GM20000 (cell line): ENCODE measurements around the gene HMGB1.

Experiments used
- DNase-seq: peaks from one replicate; pipeline ENCODE4 v3.0.0; 2012; ENCODE audit warnings: low spot score
- CTCF ChIP-seq: IDR thresholded peaks from 2 replicates; pipeline ENCODE4 v1.5.1; 2012; ENCODE audit warnings: mild to moderate bottlenecking, control low read depth; ENCODE audit errors: extremely low read depth, missing control alignments

Gene HMGB1

GRCh38 chr13:30416471-30416870 is 49.3 kb downstream of the HMGB1 start:
- no peak for TF ChIP-seq CTCF
- DNase-seq = no peak

- DNase-seq = no peak
- TF ChIP-seq CTCF = no peak
Measured at GRCh38 chr13:30415430-30416030, 50.2 kb downstream of the HMGB1 start.

- no peak for TF ChIP-seq CTCF
- no peak for DNase-seq
Measured at GRCh38 chr13:30413842-30414241, 51.9 kb downstream of the HMGB1 start.

GRCh38 chr13:30412346-30412745 is 53.4 kb downstream of the HMGB1 start:
- no peak for TF ChIP-seq CTCF
- DNase-seq = no peak

GRCh38 chr13:30410705-30411125 is 55.0 kb downstream of the HMGB1 start:
- no peak for TF ChIP-seq CTCF
- no peak for DNase-seq

GRCh38 chr13:30409886-30410704 is 55.6 kb downstream of the HMGB1 start:
- TF ChIP-seq CTCF = no peak
- no peak for DNase-seq

GRCh38 chr13:30408319-30409101 is 57.2 kb downstream of the HMGB1 start:
- peak; percentile 88 for TF ChIP-seq CTCF
- DNase-seq = peak; percentile 91
